Measurements from ENCODE around the gene JAK1.

DNA sequence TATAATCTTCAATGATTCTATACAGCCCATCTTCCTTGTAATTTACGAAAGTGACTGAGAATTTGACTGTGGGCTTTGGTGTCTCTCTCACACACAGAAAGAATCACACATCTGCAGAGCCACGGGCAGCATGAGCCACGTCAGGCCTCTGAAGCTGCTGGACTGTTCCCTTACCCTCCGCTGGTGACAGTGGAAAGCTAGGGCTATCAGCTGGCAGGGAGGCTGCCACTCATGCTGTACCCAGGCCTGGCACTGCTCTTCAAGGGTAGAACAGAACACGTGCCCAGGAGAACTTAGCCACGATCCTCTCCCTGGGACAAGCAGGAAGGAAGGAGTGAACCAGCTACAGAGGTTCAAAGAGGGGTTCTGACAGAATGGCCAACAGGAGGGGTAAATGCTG is 90.7 kb downstream of the JAK1 start:
- TF ChIP-seq POLR2A (IDR thresholded peaks at IDR 0.05) = no peak
- TF ChIP-seq, protein P1, sequence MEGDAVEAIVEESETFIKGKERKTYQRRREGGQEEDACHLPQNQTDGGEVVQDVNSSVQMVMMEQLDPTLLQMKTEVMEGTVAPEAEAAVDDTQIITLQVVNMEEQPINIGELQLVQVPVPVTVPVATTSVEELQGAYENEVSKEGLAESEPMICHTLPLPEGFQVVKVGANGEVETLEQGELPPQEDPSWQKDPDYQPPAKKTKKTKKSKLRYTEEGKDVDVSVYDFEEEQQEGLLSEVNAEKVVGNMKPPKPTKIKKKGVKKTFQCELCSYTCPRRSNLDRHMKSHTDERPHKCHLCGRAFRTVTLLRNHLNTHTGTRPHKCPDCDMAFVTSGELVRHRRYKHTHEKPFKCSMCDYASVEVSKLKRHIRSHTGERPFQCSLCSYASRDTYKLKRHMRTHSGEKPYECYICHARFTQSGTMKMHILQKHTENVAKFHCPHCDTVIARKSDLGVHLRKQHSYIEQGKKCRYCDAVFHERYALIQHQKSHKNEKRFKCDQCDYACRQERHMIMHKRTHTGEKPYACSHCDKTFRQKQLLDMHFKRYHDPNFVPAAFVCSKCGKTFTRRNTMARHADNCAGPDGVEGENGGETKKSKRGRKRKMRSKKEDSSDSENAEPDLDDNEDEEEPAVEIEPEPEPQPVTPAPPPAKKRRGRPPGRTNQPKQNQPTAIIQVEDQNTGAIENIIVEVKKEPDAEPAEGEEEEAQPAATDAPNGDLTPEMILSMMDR (IDR thresholded peaks at IDR 0.05) = no peak
